DND-41 (cell line): ENCODE data around the gene MTF1.

Source experiments
- CTCF ChIP-seq: IDR thresholded peaks from 2 replicates; pipeline ENCODE4 v1.5.1; 2012; ENCODE audit warnings: borderline replicate concordance, low read length, moderate library complexity, mild to moderate bottlenecking; ENCODE audit not compliant: poor library complexity, severe bottlenecking; ENCODE audit errors: extremely low read depth
- EZH2 ChIP-seq: IDR thresholded peaks from 3 replicates; pipeline ENCODE4 v1.6.1; 2012; ENCODE audit warnings: borderline replicate concordance, low read depth, mild to moderate bottlenecking, moderate library complexity, low read length, inconsistent platforms; ENCODE audit not compliant: severe bottlenecking

DNA sequence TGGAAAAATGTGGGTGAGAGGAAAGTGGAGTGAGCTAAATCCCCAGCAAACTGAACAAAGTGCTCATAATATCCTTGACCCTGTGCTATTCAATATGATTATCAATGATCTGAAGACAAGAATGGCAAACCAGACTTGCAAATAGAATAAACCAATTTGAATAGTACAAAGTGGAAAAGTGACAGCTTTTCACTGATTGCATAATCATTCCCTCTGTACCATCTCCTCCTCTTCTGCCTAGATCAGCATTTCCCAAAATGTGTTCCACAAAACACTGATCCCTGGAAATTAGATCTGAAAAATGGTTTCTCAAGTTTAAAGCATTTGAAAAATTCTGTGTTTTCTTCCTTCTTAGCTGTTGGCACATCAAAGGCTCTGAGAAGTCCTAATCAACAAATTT, 8.1 kb downstream of the MTF1 start:
- no peak for TF ChIP-seq CTCF
- no peak for TF ChIP-seq EZH2
